ENCODE results near the gene SLC25A29. TPM values are rescaled to one million over a fixed set of nuclear protein-coding genes. Genes with fewer than 3 reads are reported as not detected.

The SLC25A29 gene
- total RNA-seq, 1 donor from 2014 or later: 17.6 TPM

DNA sequence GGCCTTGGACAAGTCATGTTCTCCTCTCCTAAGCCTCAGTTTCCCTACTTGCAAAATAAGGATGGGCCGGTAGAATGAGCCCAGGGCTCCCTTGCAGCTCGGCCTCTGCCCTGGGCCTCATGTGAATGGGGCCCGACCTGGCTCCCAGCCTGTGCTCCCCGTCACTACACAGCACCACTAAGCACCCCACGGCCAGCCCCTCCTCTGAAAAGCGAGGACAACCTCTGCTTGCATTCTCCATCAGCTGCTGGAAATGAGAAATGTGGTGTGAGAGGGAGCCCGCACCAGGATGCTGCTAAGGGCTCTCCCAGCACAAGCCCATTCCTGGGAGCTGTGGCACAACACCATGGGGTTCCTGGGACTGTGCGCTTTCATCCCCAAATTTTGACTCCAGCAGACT lies 27.1 kb upstream of the SLC25A29 start:
- no peak for ATAC-seq (ENCODE audit: poor library complexity)
- DNase-seq: peak; percentile 11
- intact Hi-C loops (cut with DNase I): no loop called here

DNA sequence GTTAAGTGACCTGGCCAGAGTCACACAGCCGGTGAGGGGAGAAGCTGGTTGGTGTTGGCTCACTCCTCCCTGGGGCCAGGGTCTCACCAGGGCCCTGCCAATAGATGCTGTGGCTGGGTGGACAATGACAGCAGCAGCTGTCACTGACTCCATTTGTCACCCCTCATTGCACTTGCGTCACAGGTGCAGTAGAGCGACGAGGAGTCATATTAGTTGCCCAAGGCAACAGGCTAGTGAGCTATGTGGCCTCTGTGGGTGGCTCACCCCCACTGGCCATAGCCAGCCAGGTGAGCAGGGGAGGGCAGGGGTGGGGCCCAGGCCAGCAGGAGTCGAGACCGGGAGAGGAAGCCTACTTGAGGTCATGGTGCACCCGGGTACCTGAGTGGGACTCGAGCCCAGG lies 26.6 kb upstream of the SLC25A29 start:
- no peak for DNase-seq
- intact Hi-C loops (cut with DNase I): no loop called here
- ATAC-seq (ENCODE audit: poor library complexity): no peak

DNA sequence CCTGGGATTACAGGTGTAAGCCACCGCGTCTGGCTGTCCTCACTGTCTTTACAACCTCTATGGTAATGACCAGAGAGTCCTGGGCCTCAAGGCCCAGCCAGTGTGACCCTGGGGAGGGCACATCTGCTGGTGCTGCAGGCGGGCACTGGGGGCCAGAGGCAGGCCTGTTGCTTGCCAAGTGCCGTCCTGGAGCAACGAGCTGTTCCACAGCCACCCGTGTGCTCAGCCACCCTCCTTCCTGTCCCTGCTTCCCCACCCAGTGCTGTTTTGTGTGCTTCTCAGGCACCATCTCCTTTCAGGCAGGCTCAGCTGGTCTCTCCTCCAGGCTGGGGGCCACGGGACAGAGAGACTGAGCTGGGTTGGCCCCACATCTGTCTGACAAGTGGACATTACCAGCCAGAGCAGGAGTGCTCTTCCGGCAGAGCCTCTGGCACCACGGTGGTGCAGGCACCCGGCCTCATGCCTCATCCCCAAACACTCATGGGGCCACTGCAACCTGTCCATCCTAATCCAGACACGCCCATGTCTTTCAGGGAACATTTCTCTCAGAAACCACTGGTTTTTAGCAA lies 25.9 kb upstream of the SLC25A29 start:
- DNase-seq (no peak), ATAC-seq (ENCODE audit: poor library complexity) (no peak)
- intact Hi-C loops (cut with DNase I): no loop called here

DNA sequence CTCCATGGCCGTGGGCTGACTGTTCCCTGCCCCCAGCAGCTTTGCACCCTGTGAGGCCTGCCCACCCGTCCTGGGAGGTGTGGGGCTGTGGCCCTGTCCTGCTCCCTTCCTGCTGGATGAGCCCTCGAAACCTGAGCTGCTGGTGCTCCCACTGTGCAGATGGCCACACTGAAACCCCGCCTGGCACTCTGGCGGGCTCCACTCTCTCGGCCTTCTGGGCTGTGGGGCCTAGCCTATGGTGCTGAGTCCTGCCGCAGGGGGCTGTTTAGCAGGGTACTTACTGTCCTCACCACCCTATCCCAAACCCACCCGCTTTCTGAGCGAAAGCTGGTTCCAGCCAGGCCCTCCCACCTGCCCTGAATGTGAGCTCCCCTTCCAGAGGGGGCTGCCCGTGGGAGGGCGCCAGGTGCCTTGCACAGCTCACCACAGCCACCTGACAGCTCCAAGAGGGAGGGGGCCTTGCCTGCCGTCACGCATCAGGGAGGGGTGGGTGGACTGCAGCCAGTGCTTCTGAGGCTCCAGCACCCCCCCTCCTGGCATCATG lies 24.2 kb upstream of the SLC25A29 start:
- no peak for ATAC-seq (ENCODE audit: poor library complexity)
- DNase-seq: no peak
- intact Hi-C loops (cut with DNase I): no loop called here

DNA sequence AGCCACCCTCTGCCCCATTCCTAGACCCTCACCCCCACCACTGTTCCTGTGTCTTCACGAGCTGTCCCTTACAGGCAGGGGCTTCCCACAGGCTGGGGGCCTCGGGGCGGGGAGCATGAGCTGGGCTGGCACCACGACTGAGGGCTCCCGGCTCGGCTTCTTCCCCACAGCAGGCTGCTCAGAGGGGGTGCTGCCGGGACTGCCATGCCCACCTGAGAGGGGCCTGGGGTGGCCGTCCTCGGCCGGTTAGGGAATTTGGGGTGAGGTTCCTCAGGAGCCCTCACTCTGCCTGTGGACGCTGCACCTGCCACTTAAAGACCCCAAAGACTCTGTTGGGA lies 23.7 kb upstream of the SLC25A29 start:
- ATAC-seq (ENCODE audit: poor library complexity) (no peak), DNase-seq (no peak)
- intact Hi-C loops (cut with DNase I): no loop called here

DNA sequence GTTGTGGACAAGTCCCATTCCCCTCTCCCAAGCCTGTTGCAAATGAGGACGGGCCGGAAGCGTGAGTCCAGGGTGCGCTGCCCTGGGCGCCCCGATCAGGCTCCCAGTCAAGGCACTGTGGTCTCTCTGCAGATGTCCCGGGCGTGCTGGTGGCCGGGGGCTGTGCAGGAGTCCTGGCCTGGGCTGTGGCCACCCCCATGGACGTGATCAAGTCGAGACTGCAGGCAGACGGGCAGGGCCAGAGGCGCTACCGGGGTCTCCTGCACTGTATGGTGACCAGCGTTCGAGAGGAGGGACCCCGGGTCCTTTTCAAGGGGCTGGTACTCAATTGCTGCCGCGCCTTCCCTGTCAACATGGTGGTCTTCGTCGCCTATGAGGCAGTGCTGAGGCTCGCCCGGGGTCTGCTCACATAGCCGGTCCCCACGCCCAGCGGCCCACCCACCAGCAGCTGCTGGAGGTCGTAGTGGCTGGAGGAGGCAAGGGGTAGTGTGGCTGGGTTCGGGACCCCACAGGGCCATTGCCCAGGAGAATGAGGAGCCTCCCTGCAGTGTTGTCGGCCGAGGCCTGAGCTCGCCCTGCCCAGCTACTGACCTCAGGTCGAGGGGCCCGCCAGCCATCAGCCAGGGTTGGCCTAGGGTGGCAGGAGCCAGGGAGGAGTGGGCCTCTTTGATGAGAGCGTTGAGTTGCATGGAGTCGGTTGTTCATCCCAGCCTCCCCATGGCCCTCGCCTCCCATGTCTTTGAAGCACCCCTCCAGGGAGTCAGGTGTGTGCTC lies 23.2 kb upstream of the SLC25A29 start:
- ATAC-seq (ENCODE audit: poor library complexity) (no peak), DNase-seq (no peak)
- intact Hi-C loops (cut with DNase I): no loop called here

DNA sequence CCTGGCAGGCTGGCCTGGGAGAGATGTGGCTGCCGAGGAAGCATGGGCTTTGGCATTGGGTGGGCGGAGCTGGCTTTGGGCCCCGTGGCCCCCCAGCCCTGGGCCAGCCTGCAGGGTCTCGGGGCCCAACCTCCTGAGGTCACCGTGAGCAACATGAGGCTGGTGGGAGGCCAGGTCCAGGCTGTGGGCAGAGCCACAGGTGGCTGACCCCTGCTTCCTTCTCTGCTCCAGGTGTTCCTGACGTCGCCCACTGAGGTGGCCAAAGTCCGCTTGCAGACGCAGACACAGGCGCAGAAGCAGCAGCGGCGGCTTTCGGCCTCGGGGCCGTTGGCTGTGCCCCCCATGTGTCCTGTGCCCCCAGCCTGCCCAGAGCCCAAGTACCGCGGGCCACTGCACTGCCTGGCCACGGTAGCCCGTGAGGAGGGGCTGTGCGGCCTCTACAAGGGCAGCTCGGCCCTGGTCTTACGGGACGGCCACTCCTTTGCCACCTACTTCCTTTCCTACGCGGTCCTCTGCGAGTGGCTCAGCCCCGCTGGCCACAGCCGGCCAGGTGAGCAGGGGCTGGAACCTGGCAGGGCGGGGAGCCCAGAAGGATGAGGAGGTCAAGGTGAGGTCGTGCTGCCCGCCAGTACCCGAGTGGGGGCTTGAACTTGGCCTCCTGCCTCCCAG lies 22.4 kb upstream of the SLC25A29 start:
- intact Hi-C loops (cut with DNase I): no loop called here
- DNase-seq (no peak), ATAC-seq (ENCODE audit: poor library complexity) (no peak)

DNA sequence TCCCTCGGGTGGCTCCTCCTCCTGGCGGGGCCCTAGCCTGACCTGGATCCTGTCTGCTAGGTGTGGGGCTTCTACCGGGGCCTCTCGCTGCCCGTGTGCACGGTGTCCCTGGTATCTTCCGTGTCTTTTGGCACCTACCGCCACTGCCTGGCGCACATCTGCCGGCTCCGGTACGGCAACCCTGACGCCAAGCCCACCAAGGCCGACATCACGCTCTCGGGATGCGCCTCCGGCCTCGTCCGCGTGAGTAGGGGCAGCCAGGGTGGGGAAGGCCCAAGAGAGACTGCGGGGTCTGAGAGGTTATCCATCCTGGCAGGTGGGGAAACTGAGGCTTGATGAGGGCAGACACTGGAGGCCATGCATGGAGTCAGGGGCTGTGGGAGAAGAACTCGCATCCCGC lies 20.9 kb upstream of the SLC25A29 start:
- DNase-seq (no peak), ATAC-seq (ENCODE audit: poor library complexity) (no peak)
- intact Hi-C loops (cut with DNase I): no loop called here

DNA sequence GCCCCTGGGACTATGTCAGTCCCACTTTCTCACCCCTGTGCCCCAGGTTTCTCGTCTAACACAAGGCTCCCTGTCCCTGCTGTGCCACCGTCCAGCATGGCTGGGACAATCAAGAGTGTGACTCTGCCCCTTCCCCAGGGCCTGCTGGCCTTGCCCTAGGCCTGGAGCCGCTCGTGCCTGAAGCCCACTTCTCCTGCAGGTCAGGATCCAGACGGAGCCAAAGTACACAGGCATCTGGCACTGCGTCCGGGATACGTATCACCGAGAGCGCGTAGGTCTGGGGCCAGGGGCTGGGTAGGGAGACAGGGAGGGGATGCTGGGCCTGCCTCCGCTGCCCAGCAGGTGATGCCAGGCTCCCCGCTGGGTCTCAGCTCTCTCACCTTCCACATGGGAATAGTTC lies 19.7 kb upstream of the SLC25A29 start:
- DNase-seq (no peak), ATAC-seq (ENCODE audit: poor library complexity) (no peak)
- intact Hi-C loops (cut with DNase I): no loop called here

DNA sequence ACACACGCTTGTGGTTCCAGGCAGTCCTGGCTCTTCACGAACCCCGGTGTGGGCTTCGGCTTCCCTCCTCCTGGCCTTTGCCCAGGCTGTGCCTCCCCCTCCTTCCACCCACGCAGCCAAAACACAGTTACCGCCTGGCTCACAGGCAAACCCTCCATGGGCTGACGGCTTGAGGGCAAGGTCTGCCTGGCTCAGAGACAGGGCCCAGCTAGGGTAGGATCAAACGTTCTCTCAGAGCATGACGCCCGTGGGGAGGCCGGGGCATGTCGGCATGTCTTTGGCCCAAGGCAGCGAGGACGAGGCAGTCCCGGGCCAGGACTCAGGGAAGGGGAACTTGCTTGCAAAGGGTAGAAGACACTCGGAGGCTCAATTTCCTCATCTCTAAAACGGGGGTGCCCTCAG lies 19.0 kb upstream of the SLC25A29 start:
- no peak for ATAC-seq (ENCODE audit: poor library complexity)
- no peak for DNase-seq
- intact Hi-C loops (cut with DNase I): no loop called here

DNA sequence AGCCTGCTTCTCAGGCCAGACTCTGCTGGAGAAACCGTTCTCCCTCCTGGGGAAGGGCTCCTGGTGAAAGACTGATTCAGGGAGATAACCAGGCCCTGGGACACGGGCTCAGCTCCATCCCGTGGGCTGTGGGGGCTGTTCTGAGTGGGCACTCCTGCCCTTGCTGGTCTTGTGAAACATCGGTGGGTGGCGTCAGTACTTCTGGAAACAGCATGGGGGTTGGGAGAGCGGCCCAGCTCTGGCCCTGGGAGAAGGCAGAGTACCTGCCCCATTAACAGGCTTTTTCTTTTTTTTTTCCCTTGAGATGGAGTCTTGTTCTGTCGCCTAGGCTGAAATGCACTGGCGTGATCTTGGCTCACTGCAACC lies 17.7 kb upstream of the SLC25A29 start:
- DNase-seq: no peak
- intact Hi-C loops (cut with DNase I): no loop called here
- no peak for ATAC-seq (ENCODE audit: poor library complexity)

DNA sequence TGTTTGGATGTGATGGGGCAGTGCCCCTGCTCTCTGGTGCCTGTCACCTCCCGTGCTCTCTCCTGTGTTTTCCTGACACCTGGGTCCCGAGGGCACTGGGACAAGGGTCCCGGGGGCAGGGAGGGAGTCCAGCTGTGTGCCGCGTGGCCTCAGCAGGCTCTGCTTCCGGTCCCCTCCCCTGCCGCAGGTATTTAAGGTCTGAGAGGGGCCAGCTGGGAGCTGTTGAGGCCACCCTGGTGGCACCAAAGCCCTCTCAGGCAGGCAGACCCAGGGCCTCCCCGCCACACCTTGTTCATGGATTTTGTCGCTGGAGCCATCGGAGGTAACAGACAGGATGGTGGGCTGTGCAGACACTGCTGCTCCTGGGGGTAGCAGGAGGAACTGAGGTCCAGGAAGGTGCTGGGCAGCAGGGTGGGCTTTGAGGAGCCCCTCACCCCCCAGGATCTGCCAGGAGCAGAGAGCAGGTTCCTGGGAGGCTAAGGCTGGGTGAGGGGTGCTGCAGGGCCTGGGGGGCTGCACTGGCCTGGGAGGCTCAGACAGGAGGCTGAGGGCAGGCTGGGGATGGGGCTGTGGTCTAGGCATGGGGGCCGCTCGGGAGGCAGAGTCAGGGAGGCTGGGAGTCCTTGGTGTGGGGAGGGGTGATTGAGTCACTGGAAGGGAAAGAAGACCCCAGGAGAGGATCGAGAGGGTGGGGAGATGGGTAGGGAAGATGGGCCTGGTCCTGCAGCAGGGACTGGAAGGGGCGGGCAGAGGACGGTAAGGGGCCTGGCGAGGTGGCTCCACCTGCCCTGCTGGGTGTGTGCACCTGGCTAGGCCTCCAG lies 17.1 kb upstream of the SLC25A29 start, which contains the start of gene SLC25A47:
Gene SLC25A47 (plus strand): TSS at position 219 of the 821 bp plus-strand sequence. CDS start 76 bp downstream, at position 295.
- DNase-seq (no peak), ATAC-seq (ENCODE audit: poor library complexity) (no peak)

DNA sequence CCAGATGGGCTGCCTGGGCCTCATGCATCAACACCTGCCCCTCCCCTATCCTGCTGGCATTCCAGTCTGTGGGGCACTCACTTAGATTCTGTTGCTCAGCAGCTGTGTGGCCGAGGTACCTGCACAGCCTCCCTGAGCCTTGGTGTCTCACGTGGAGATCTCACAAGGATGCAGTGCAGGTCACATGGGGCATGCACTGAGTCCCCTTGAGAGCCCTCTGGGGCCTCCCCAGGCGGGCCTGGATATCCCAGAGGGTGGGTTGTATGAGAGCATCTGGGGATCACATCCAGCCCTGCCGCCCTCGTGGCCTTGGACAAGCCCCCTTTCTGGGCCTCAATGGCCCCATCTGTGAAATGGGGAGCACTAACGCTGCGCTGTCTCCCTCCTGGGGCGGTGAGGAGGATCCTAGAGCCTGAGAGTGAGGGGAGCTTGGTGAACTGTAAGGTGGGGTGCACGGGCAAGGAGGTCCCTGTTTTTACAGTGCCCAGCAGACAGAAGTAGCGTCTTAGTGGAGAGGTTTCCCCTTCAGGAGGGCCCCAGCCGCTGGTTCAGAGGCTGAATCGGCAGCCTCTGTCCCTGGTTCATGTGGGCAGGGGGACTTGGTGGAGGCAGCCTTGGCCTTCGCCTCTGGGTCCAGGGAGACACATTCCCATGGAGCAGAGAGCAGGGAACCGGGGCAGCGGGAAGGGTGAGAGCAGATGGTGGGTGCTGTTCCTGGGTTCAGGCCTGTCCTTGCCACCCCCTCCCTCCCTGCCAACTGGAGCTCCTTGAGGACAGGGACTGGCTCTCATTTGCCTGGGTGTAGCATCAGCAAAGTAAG lies 16.1 kb upstream of the SLC25A29 start:
- ATAC-seq (ENCODE audit: poor library complexity) (no peak), DNase-seq (no peak)
- intact Hi-C loops (cut with DNase I): no loop called here

More for the DNA sequence above, 17.1 kb upstream of the SLC25A29 start, which contains the start of gene SLC25A47:
- intact Hi-C loops (cut with DNase I): no loop called here

DNA sequence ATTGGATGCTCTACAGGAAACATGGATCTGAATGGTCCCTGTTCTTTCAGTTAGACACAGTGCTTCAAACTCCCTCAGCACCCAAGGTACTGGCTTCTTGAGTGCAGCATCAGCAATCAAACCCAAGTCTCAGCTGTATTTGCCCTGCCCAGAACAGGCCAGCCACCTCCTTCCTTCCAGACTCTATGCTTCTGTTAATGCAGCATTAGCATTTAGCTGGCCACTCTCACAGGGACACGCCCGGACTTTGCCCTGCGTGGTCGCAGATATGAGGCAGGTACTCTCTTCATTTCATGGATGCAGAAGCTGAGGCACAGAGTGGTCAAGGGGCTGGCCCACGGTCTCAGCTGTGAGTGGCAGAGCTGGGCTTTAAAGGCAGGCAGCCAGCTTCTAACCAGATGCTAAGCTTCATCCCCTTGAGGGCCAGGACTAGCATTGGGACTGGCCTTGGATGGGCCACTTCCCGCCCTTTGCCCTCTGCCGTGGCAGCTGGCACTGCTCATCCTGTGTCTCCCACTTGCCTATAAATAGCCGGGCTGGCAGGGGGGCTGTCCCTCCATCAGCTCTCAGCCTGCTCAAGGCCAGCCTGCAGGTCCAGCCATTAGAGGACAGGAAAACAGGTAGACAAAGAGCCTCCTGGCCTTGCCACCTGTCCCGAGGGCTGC lies 15.4 kb upstream of the SLC25A29 start:
- intact Hi-C loops (cut with DNase I): no loop called here
- DNase-seq (no peak), ATAC-seq (ENCODE audit: poor library complexity) (peak; percentile 48)

DNA sequence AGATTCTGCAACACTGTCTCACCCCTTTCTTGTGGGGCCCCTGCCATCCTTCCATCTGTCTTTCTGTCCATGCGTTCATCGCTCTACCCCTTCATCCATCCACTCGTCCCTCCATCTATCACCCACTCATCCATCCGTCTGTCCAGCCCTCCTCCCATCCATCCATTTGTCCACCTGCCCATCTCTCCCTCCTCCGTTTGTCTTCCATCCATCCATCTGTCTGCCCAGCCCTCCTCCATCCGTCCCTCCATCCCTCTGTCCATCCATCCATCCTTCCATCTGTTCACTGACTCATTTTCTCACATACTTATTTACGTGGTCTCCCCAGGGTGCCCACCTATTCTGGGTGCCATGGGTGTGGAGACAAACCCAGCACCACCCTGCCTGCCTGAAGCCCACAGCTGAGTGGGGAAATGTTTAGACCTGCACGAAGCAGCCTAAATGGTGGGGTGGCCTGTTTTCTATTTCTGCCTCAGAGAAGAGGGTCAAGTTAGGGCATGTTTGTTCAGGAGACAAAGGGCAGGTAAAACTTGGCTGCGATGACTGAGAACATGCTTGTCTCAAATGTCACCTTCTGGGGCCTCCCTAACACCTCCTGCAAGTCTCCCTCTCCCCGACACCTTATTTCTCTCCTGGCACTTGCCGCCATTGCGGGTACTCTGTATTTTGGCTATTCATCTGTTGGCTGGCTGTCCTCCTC lies 14.1 kb upstream of the SLC25A29 start:
- ATAC-seq (ENCODE audit: poor library complexity): no peak
- intact Hi-C loops (cut with DNase I): no loop called here
- DNase-seq: no peak

DNA sequence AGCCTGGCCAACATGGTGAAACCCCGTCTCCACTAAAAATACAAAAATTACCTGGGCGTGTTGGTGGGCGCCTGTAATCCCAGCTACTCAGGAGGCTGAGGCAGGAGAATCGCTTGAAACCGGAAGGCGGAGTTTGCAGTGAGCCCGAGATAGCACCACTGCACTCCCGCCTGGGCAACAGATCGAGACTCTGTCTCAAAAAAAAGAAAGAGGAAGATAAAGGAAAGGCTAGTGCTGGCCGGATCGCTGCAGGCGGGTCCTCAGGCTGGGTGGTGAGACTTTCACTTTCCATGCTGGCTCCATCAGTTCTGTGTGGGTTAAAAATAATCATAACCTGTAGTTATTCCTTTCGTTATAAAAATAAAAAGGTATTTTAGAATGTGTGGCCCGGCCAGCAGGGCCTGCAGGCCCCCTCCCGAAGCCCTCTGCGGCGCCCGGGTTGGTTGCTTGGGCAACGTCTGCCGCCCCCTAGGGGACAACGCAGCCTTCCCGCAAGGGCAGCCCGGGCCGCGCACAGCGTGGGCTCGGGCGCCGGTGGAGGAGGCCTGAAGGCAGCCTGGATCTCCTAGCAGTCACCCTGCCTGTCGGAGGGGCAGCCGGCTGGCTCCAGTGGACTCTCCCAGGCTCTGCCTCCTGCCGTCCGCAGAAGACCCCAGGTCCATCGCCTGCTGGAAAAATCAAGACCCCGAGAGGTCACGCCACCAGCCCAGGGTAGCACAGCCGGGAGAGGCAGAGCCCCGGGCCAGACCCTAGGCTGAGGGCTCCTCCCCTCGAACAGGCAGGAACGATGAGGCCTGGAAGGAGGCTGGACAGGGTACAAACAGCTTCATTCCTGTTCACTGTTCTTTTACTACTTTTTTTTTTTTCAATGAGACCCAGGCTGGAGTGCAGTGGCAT lies 11.9 kb upstream of the SLC25A29 start:
- intact Hi-C loops (cut with DNase I): no loop called here
- peak; percentile 95 for ATAC-seq (ENCODE audit: poor library complexity)
- peak; percentile 89 for DNase-seq
